Raji (cell line): ENCODE measurements around the gene SRRT.
A peak's percentile ranks its signal among the peaks of the same experiment; 100 is the strongest.

Experiments
- POLR2A ChIP-seq: IDR thresholded peaks from 2 replicates; pipeline ENCODE4 v1.6.1; 2011; ENCODE audit warnings: low read depth, low read length, control low read depth; ENCODE audit not compliant: insufficient read depth

Gene SRRT

DNA sequence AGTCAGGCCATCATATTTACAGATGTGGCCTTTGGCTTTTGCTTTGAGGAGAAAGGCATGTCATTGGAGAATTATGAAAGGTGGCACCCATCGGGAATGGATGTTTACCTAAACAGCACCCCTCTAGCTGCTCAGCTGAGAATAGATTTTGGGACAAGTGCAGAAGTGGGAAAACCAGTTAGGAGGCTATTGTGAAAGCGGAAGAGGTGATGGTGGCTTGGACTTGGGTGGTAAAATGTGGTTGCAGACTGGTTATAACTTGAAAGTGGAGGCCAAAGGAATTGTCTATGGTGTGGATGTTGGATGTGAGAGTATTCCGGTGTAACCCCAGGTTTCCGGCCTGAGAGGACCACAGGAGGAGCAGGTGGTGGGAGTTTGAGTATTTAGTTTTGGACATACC, 27.5 kb upstream of the SRRT start:
- no peak for TF ChIP-seq POLR2A

DNA sequence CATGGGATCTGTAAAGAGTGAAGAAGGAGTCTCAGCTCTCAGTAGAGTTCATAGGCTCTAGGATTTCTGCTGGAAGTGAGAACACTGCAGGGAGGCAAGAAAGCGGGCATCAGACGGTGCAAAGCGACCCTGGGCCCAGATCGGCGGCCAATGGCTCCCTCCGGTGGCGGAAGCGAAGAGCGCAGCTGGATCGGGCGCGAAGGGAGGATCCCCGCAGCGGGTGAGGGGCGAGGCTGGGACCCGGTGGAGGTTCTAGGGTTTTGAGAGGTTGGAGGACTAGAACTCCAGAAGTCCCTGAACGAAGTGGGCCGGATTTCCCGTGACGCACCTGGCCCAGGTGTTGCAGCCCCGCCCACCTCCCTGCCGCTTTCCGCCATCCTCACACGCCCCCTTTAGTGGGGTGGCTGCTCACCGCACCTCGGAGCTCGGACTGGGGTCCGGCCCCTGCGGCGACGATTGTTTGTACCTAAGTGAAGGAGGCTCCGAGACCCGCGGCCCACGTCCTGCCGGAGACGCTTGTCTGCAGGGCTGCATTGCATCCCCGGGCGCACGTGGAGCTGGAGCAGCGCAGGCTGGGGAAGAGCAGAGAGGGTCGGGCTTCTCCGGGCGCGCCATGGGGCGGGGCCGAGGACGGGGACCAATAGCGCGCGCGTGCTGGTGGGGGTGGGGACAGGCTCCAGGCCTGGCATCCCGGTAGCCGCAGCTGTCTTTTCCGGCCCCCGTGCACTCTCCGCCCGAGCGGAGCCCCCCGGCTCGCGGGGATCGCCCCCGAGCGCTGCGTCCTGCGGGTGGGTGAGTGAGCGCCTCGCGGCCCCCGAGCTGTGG, 22.6 kb upstream of the SRRT start, which contains the start of gene SLC12A9:
SLC12A9 (plus strand) TSS at position 666 of the 825 bp plus-strand sequence. CDS start 1,485 bp downstream, outside the sequence.
- TF ChIP-seq POLR2A: peak; percentile 66

- no peak for TF ChIP-seq POLR2A
These were observed 20.6 kb upstream of the SRRT start for GRCh38 chr7:100854146-100854895.

DNA sequence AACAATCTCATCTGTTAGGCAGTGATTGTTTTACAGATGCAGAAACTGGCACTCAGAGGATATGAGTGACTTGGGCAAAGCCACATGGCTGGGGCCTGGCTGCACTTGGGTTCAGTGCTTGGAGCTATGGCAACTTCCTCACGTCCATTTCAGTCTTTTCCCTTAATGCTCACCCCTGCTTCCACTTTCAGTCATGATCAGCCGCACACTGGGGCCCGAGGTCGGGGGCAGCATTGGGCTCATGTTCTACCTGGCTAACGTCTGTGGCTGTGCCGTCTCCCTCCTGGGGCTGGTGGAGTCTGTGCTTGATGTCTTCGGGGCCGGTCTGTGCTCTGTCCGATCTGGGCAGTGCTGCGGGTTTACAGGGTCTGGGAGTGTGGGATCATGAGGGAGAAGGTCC, 19.4 kb upstream of the SRRT start:
- TF ChIP-seq POLR2A: no peak

GRCh38 chr7:100856871-100857282, 18.0 kb upstream of the SRRT start:
- TF ChIP-seq POLR2A: no peak

- no peak for TF ChIP-seq POLR2A
These were observed 15.0 kb upstream of the SRRT start for GRCh38 chr7:100859856-100860255.

GRCh38 chr7:100860702-100861615, 13.9 kb upstream of the SRRT start:
- no peak for TF ChIP-seq POLR2A

- TF ChIP-seq POLR2A: no peak
These were observed 13.3 kb upstream of the SRRT start for GRCh38 chr7:100861616-100861985.

DNA sequence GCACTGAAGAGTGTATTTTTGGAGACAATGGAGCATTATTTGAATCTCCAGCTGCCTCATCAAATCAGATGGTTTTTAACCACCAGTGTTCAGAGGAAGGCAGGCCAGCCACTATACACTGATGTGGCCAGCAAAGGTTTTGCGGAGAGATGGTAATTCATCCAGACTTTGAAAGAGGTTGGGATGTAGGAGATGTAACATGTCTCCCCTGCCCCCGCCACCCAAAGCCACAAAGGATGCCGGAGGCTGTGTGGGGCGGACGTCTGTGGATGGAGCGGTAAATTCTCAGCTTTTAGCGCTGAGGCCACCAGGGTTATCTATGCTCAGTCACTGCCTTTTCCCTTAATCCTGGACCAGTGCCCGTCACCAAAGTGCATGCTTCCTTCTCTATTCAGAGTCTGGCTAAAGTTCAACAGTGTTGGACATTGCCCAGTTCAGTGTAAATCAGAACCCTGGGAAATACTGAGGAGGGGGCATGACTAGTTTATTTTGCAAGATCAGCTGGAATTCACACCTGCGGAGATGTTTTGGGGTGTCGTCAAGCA, 11.4 kb upstream of the SRRT start:
- TF ChIP-seq POLR2A: no peak

DNA sequence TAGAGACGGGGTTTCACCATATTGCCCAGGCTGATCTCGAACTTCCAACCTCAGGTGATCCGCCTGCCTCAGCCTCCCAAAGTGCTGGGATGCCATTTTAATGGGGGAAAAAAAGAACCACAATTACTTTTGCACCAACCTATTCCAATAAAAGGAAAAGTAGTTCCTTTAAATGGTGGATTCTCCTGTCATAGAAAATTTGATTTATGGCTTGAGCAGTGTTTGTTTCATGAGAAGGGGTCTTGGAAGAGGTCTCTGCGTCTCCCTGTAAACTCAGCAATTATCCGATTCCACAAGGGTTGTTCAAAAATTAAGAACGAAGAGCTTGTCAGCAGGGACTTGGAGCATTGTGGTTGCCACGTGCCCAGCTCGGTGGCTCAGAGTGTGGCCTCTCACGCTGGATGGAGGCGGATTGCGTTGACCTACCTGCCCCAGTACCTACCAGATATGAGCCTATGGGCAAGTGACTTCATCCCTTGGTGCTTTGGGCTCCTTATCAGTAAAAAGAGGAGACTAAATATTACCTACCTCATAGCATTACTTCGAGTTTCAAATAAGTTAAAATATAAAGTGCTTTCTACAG, 10.5 kb upstream of the SRRT start:
- no peak for TF ChIP-seq POLR2A

DNA sequence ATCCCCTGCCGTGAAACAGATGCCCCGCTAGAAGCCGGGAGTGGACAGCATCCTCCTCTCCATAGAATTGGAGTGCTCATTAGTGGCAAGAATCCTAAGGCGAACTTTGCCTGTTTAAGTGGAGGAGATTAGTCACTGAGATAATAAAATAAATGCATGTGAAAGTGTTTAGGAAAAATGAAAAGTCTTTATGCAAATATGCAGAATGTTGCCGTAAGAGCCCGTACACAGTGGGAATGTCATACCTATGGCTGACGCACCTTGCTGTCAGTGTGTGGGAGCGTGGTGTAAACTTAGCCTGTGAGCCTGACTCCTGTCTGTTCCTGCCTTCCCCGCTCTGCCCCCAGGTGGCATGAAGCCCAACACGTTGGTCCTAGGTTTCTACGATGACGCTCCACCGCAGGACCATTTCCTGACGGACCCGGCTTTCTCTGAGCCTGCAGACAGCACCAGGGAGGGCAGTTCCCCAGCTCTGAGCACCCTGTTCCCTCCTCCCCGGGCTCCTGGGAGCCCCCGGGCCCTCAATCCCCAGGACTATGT, 9.5 kb upstream of the SRRT start:
- no peak for TF ChIP-seq POLR2A

GRCh38 chr7:100865938-100866728, 8.8 kb upstream of the SRRT start:
- no peak for TF ChIP-seq POLR2A

- TF ChIP-seq POLR2A: no peak
These were observed 8.2 kb upstream of the SRRT start for GRCh38 chr7:100866729-100867039.
